SU-DHL-6 (cell line): ENCODE data around the gene RPL10A.

Experiments used
- H2AFZ ChIP-seq: fragments of 200-600 bp; sonication (generic); 2 replicates; pipeline ENCODE4 v1.6.1; 2014; ENCODE audit warnings: low read depth, mild to moderate bottlenecking, moderate library complexity, mixed read lengths, antibody characterized with exemption, low read length; ENCODE audit not compliant: severe bottlenecking
- H3F3A ChIP-seq: fragments of 200-600 bp; shearing (Covaris generic); 2 replicates; pipeline ENCODE4 v1.6.0; 2016; ENCODE audit warnings: antibody characterized with exemption, mild to moderate bottlenecking; ENCODE audit not compliant: insufficient read depth
- H3K27ac ChIP-seq: fragments of 200-600 bp; sonication (generic); 2 replicates; pipeline ENCODE4 v1.5.1; 2016; ENCODE audit warnings: low read depth, mild to moderate bottlenecking, low read length, moderate library complexity, mixed read lengths
- H3K27me3 ChIP-seq: fragments of 200-600 bp; sonication (generic), shearing (Covaris generic); 2 replicates; pipeline ENCODE4 v1.6.0; 2014; ENCODE audit warnings: mild to moderate bottlenecking, low read length
- H3K36me3 ChIP-seq: fragments of 200-600 bp; sonication (generic); 2 replicates; pipeline ENCODE4 v1.6.1; 2014; ENCODE audit warnings: mild to moderate bottlenecking, low read length, mixed read lengths
- H3K4me2 ChIP-seq: fragments of 300-600, 200-600 bp; shearing (Covaris generic), sonication (generic); 2 replicates; pipeline ENCODE4 v1.6.0; 2014; ENCODE audit warnings: low read length, low read depth, mild to moderate bottlenecking; ENCODE audit not compliant: poor library complexity, severe bottlenecking
- H3K4me3 ChIP-seq: fragments of 200-600 bp; sonication (generic); 2 replicates; pipeline ENCODE4 v1.5.1; 2014; ENCODE audit warnings: antibody characterized with exemption, low read length, mild to moderate bottlenecking, mixed read lengths; ENCODE audit not compliant: insufficient read depth, poor library complexity, severe bottlenecking
- H3K79me2 ChIP-seq: fragments of 200-600 bp; sonication (generic); 2 replicates; pipeline ENCODE4 v1.6.1; 2014; ENCODE audit warnings: mild to moderate bottlenecking, low read length, moderate library complexity; ENCODE audit not compliant: insufficient read depth
- H3K9ac ChIP-seq: fragments of 200-600 bp; sonication (generic); 2 replicates; pipeline ENCODE4 v1.7.0; 2014; ENCODE audit warnings: mild to moderate bottlenecking, low read length
- H3K9me2 ChIP-seq: fragments of 200-600 bp; sonication (generic); replicated peaks from 2 replicates; pipeline ENCODE4 v1.6.1; 2014; ENCODE audit warnings: low read length; ENCODE audit not compliant: insufficient read depth
- H3K9me3 ChIP-seq: fragments of 200-600 bp; sonication (generic); 2 replicates; pipeline ENCODE4 v1.6.1; 2014; ENCODE audit warnings: low read length, mixed read lengths; ENCODE audit not compliant: insufficient read depth
- H4K20me1 ChIP-seq: fragments of 200-600 bp; sonication (generic); 2 replicates; pipeline ENCODE4 v1.6.1; 2014; ENCODE audit warnings: low read depth, mild to moderate bottlenecking, antibody characterized with exemption, low read length, moderate library complexity, mixed read lengths
- EZH2phosphoT487 ChIP-seq: fragments of 200-600 bp; sonication (generic), shearing (Covaris generic); conservative IDR thresholded peaks from 2 replicates; pipeline ENCODE4 v1.6.1; 2018; ENCODE audit warnings: mild to moderate bottlenecking, antibody characterized with exemption, low read length, moderate library complexity, mixed read lengths
- TF ChIP-seq, protein P1 (sequence below): fragments of 200-600 bp; sonication (generic); IDR thresholded peaks from one replicate; pipeline ENCODE4 v1.5.1; 2017; ENCODE audit warnings: antibody characterized with exemption, mild to moderate bottlenecking, low read length, moderate library complexity; ENCODE audit not compliant: insufficient read depth, poor library complexity, severe bottlenecking

The RPL10A gene

DNA sequence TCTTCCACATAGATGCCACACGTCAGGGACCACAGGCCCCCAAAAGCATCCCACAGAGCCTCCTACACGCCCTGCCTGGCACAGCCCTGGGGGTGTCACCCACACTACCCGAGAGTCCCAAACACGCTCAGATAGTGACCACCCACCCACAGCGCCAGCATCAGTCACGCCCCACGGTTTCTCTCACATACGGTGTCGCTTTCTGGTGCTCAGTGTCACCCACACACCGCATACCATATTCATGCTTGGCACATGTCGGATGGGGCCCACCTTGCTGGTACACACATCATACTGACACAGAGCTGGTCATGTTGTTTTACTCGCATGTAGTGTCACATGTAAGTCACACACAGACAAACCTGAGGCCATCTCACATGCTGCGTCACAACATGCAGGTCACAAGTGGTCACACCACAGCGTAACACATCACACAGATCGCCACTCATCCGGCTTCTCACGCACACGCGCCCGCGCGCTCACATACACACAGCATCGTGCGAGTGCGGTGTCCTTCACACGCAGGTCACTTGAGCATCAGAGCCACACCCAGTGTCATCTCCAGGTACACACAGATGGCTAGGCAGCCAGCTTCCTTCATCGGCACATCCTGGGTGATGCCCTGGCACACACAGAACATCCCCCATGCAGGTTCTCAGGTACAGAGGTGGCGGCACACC, 25.2 kb downstream of the RPL10A start:
- no peaks in the 10 kb centered on the region for H4K20me1 ChIP-seq
- no peak overlapping the region for H3K4me3 ChIP-seq
- H3K27ac ChIP-seq, result no peak overlapping the region
- H3K79me2 ChIP-seq, result no peaks in the 10 kb centered on the region
- H3K9ac ChIP-seq, result no peak overlapping the region
- no peaks in the 10 kb centered on the region for H3K36me3 ChIP-seq
- H3F3A ChIP-seq, result no peaks in the 10 kb centered on the region
- H3K4me2 ChIP-seq, result no peak overlapping the region
- no peak overlapping the region for H2AFZ ChIP-seq
- no peaks in the 10 kb centered on the region for H3K9me3 ChIP-seq
- no peaks in the 10 kb centered on the region for H3K9me2 ChIP-seq
- H3K27me3 ChIP-seq, result no peaks in the 10 kb centered on the region
- TF ChIP-seq EZH2phosphoT487, result no peak
- TF ChIP-seq, protein P1, sequence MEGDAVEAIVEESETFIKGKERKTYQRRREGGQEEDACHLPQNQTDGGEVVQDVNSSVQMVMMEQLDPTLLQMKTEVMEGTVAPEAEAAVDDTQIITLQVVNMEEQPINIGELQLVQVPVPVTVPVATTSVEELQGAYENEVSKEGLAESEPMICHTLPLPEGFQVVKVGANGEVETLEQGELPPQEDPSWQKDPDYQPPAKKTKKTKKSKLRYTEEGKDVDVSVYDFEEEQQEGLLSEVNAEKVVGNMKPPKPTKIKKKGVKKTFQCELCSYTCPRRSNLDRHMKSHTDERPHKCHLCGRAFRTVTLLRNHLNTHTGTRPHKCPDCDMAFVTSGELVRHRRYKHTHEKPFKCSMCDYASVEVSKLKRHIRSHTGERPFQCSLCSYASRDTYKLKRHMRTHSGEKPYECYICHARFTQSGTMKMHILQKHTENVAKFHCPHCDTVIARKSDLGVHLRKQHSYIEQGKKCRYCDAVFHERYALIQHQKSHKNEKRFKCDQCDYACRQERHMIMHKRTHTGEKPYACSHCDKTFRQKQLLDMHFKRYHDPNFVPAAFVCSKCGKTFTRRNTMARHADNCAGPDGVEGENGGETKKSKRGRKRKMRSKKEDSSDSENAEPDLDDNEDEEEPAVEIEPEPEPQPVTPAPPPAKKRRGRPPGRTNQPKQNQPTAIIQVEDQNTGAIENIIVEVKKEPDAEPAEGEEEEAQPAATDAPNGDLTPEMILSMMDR, result no peak

DNA sequence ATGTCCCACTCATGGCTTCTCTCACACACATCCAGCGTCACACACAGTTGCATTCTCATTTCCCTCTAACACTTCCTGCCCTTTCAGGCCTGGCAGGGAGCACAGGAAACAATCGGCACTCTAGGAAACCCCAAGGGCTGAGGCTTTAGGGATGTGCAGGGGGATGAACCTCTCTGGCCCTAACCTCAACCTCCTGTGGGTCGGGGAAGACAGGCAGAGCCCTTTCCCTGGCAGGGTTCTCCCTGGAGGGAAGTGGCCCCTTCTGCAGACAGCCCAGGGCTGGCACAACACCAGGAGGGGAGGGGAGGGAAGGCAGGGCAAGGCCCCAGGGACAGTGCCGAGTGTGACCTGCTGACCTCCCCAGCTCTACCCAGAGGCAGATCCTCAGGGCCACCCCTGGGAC, 26.0 kb downstream of the RPL10A start:
- Histone ChIP-seq H3F3A (no peaks in the 10 kb centered on the region), H3K4me3 (no peak overlapping the region), H3K9ac (no peak overlapping the region), H3K79me2 (no peaks in the 10 kb centered on the region), H3K4me2 (no peak overlapping the region), H3K9me3 (no peaks in the 10 kb centered on the region), H4K20me1 (no peaks in the 10 kb centered on the region), H2AFZ (no peak overlapping the region), H3K27ac (no peak overlapping the region), H3K27me3 (no peaks in the 10 kb centered on the region), H3K9me2 (no peaks in the 10 kb centered on the region), H3K36me3 (no peaks in the 10 kb centered on the region)
- TF ChIP-seq EZH2phosphoT487, result no peak

GRCh38 chr6:35495258-35496035, 27.2 kb downstream of the RPL10A start:
- Histone ChIP-seq H3K9ac (no peak overlapping the region), H3K9me2 (no peaks in the 10 kb centered on the region), H3K27ac (no peak overlapping the region), H3F3A (no peaks in the 10 kb centered on the region), H3K4me3 (no peak overlapping the region), H3K79me2 (no peaks in the 10 kb centered on the region), H3K9me3 (no peaks in the 10 kb centered on the region), H2AFZ (no peak overlapping the region), H3K27me3 (no peaks in the 10 kb centered on the region), H4K20me1 (no peaks in the 10 kb centered on the region), H3K36me3 (no peaks in the 10 kb centered on the region), H3K4me2 (no peak overlapping the region)
- no peak for TF ChIP-seq EZH2phosphoT487
- TF ChIP-seq, protein P1, result no peak
